Calu3 (cell line): ENCODE results near the gene SERTAD2. TPM values are rescaled to one million over a fixed set of nuclear protein-coding genes. Genes with fewer than 3 reads are reported as not detected.

ENCODE experiments used
- BruUV-seq: library from RNA; stranded (reverse); fragments of 400-500 nt; replicated peaks from 2 replicates; lab custom pipeline; 2021; lab: Mats Ljungman, UMichigan
- CTCF ChIA-PET: fragments of 300-600 bp; sonication (Branson Sonifier 250); formaldehyde crosslinking; loops from one replicate; lab custom pipeline; 2022; ENCODE audit warnings: antibody characterized with exemption; lab: Charles Lee
- DNase-seq: peaks from one replicate; pipeline ENCODE4 v3.0.0; 2022
- H3K27ac Mint-ChIP-seq: one replicate; pipeline ENCODE4 v1.8.0; 2022; ENCODE audit warnings: mixed read lengths; ENCODE audit not compliant: unreplicated experiment
- H3K27me3 Mint-ChIP-seq: one replicate; pipeline ENCODE4 v1.8.0; 2022; ENCODE audit warnings: mixed read lengths; ENCODE audit not compliant: unreplicated experiment
- H3K36me3 Mint-ChIP-seq: one replicate; pipeline ENCODE4 v1.8.0; 2022; ENCODE audit warnings: mild to moderate bottlenecking, moderate library complexity, mixed read lengths; ENCODE audit not compliant: insufficient read depth, unreplicated experiment
- H3K4me1 Mint-ChIP-seq: one replicate; pipeline ENCODE4 v1.8.0; 2022; ENCODE audit warnings: mild to moderate bottlenecking, low read depth, mixed read lengths; ENCODE audit not compliant: unreplicated experiment
- H3K4me3 Mint-ChIP-seq: one replicate; pipeline ENCODE4 v1.8.0; 2022; ENCODE audit warnings: mild to moderate bottlenecking, low read depth, moderate library complexity, mixed read lengths; ENCODE audit not compliant: unreplicated experiment
- H3K9me3 Mint-ChIP-seq: one replicate; pipeline ENCODE4 v1.8.0; 2022; ENCODE audit warnings: low read depth, mixed read lengths; ENCODE audit not compliant: unreplicated experiment
- intact Hi-C: fragments of 100-400 bp; cut with micrococcal nuclease; formaldehyde crosslinking; loops from one replicate; pipeline ENCODE4 v1.10.0; 2022; ENCODE audit not compliant: unreplicated experiment
- total RNA-seq: library from RNA; stranded (reverse); gene quantifications from 2 replicates; pipeline ENCODE4 v1.2.3, GENCODE V29; 2022
- TF ChIP-seq, protein P1 (sequence below): fragments of 200-600 bp; IDR thresholded peaks from one replicate; pipeline ENCODE4 v1.8.0; 2022; ENCODE audit warnings: antibody characterized with exemption; ENCODE audit not compliant: unreplicated experiment

The SERTAD2 gene
- total RNA-seq, 1 experiment from 2014 or later = 19.2 TPM

GRCh38 chr2:64651590-64651989 lies 2.1 kb downstream of the SERTAD2 start:
- peak overlapping the region; percentile 72 for H3K27ac Mint-ChIP-seq
- peak overlapping the region; percentile 78 for H3K4me3 Mint-ChIP-seq
- peaks cover 40% of the 10 kb centered on the region for H3K36me3 Mint-ChIP-seq

GRCh38 chr2:64650722-64651338 lies 2.9 kb downstream of the SERTAD2 start:
- Mint-ChIP-seq H3K36me3 (peaks cover 40% of the 10 kb centered on the region), H3K4me3 (peak overlapping the region; percentile 78), H3K27me3 (no peaks in the 10 kb centered on the region), H3K9me3 (no peaks in the 10 kb centered on the region), H3K27ac (no peak overlapping the region), H3K4me1 (peaks cover 55% of the 10 kb centered on the region)
- CTCF ChIA-PET = interaction anchor here (0.8 to 3.8 kb wide), 6 partner anchors 44 to 214 kb away, joined by 3 to 15 read pairs (median 7); no protein-coding TSS in a partner anchor
- intact Hi-C loops = no loop called here
- peak; percentile 39 for DNase-seq
- BruUV-seq = no TSS peak
- TF ChIP-seq, protein P1, sequence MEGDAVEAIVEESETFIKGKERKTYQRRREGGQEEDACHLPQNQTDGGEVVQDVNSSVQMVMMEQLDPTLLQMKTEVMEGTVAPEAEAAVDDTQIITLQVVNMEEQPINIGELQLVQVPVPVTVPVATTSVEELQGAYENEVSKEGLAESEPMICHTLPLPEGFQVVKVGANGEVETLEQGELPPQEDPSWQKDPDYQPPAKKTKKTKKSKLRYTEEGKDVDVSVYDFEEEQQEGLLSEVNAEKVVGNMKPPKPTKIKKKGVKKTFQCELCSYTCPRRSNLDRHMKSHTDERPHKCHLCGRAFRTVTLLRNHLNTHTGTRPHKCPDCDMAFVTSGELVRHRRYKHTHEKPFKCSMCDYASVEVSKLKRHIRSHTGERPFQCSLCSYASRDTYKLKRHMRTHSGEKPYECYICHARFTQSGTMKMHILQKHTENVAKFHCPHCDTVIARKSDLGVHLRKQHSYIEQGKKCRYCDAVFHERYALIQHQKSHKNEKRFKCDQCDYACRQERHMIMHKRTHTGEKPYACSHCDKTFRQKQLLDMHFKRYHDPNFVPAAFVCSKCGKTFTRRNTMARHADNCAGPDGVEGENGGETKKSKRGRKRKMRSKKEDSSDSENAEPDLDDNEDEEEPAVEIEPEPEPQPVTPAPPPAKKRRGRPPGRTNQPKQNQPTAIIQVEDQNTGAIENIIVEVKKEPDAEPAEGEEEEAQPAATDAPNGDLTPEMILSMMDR = no peak

More at GRCh38 chr2:64651590-64651989, 2.1 kb downstream of the SERTAD2 start:
- Mint-ChIP-seq H3K27me3 (no peaks in the 10 kb centered on the region), H3K4me1 (peaks cover 55% of the 10 kb centered on the region), H3K9me3 (no peaks in the 10 kb centered on the region)
- intact Hi-C loops = no loop called here
- no TSS peak for BruUV-seq
- TF ChIP-seq, protein P1 = no peak
- DNase-seq = no peak
- CTCF ChIA-PET = interaction anchor here (0.8 to 3.8 kb wide), 7 partner anchors 99 to 208 kb away, joined by 3 to 15 read pairs (median 6); no protein-coding TSS in a partner anchor

- DNase-seq = no peak
- BruUV-seq = no TSS peak
- intact Hi-C loops = no loop called here
- H3K27ac Mint-ChIP-seq = no peak overlapping the region
- TF ChIP-seq, protein P1 = no peak
- peaks cover 41% of the 10 kb centered on the region for H3K36me3 Mint-ChIP-seq
- CTCF ChIA-PET = interaction anchor here (0.8 to 3.8 kb wide), 8 partner anchors 43 to 263 kb away, joined by 3 to 15 read pairs (median 5); no protein-coding TSS in a partner anchor
- peaks cover 54% of the 10 kb centered on the region for H3K4me1 Mint-ChIP-seq
- H3K4me3 Mint-ChIP-seq = peak overlapping the region; percentile 78
- no peaks in the 10 kb centered on the region for H3K27me3 Mint-ChIP-seq
- H3K9me3 Mint-ChIP-seq = no peaks in the 10 kb centered on the region
Measured at GRCh38 chr2:64650296-64650695, 3.4 kb downstream of the SERTAD2 start.

- Mint-ChIP-seq H3K27ac (peak overlapping the region; percentile 76), H3K36me3 (peaks cover 45% of the 10 kb centered on the region), H3K27me3 (no peaks in the 10 kb centered on the region), H3K4me1 (peaks cover 54% of the 10 kb centered on the region), H3K9me3 (no peaks in the 10 kb centered on the region), H3K4me3 (peak overlapping the region; percentile 78)
- intact Hi-C loops = loop anchor here (5.0 to 10.0 kb wide), 4 partner anchors 62 to 185 kb away; no protein-coding TSS in a partner anchor
- no TSS peak for BruUV-seq
- CTCF ChIA-PET = interaction anchor here (0.7 to 3.8 kb wide), 10 partner anchors 43 to 263 kb away, joined by 3 to 15 read pairs (median 4); no protein-coding TSS in a partner anchor
- DNase-seq = peak; percentile 71
- TF ChIP-seq, protein P1 = no peak
Measured at GRCh38 chr2:64649626-64650025, 4.1 kb downstream of the SERTAD2 start.
